GM18951 (cell line): Measurements from ENCODE around the gene BFSP1.

ENCODE experiments used
- POLR2A ChIP-seq: IDR thresholded peaks from 4 replicates; pipeline ENCODE4 v1.6.1; 2011; ENCODE audit warnings: mild to moderate bottlenecking; ENCODE audit not compliant: insufficient read length, insufficient read depth; ENCODE audit errors: extremely low read depth
- in situ Hi-C: fragments of 300-500 bp; cut with MboI; formaldehyde crosslinking; loops from one replicate; pipeline ENCODE4 v1.12.0; 2022; ENCODE audit warnings: low sequenced_read_pairs, mixed read lengths, inconsistent platforms; ENCODE audit not compliant: unreplicated experiment

The BFSP1 gene

DNA sequence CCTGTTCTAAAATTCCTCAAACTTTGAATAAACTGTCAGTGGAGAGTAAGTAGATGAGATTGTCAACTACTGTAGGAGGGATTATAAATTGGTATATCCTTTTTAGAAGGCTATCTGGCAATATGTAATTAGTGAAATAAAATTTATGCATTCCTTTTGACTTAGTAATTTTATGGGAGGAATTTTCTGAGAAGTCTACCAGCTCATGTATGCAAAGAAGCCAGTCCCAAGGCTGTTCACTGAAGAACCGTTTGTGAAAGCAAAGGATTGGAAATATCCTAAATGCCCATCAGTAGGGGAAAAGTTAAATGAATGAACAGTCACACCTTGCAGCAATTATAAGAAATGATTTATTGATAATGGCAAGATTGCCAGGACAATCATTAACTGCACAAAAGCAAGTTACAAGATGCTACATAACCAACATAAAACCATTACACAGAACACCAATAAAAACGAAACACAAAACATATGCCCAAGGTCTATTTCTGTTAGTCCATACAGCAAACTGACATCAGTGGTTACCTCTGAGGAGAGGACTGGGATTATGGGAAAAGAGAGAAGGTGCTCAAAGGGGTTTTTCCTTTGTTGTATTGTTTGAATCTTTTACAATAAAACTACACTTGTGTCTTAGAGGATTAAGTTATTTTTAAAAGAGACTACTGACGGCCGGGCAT, 34.1 kb upstream of the BFSP1 start:
- no peak for TF ChIP-seq POLR2A
- in situ Hi-C loops: no loop called here

DNA sequence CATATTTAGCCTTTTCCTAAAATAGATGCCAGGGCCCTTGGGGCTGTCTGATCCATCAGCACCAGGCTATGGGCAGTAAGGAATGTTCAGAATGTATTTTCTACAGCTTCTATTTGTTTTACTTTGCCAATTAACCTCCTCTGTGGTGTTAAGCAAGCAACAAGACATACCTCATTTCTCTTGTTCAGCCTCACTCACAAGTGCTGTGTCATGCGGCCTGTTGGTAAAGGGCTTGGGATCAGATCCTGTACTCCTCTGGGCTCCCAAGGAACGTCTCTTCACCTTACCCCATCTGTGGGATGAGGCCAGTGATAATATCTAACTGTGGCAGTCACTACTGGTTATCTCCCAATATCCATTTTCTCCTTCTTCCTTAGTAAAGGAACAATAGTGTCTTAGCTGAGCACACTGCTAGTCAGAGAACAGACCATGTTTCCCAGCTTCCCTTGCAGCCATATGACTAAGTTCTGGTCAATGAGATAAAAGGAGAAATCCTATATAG, 31.7 kb upstream of the BFSP1 start:
- in situ Hi-C loops: no loop called here
- no peak for TF ChIP-seq POLR2A

DNA sequence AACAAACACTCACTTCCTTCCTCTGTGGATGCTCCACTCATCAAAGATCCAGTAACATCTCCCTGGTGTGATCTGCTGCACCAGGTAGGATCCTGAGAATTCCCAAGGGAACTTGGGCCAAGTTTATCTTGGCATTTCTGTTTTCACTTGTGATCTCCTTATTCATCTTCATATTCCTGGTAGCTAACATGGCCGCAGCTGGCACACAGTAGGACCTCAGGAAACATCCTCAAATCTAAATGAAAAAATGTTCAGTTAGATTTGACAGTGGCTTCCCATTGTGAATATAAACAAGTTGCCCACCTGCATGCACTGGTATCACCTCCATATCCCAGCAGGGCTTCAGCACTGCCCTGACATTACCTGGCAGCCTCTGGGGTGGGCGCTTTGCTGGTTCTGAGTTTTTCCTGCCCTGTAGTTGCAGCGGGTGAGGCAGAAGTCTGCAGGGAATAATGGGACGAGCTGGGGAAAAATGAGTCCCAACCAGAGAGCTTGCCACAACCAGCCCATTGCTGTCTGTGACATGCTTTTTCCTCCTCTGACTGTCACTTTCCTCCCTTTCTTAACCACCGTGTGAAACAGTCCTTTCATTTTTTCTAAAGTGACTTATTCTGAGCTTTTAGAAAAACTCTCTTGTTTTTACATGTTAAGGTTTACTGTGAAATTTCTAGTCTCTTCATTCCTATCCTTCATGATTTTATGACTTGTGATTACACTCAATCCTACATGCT, 29.3 kb upstream of the BFSP1 start:
- in situ Hi-C loops: no loop called here
- no peak for TF ChIP-seq POLR2A

DNA sequence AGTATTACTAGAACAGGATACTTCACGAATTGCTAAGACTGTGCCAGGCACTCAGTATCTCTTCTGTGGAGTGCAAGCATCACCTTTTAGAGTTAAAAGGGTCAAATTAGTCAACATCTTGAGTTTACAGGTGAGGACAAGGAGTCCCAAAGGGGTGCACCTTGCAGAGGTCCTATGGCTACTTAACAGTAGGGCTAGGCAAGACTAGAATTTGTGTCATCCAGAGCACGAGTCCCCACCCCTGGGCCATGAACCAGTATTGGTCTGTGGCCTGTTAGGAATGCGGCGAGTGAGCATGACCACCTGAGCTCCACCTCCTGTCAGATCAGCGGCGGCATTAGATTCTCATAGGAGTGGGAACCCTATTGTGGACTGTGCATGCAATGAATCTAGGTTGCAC, 28.2 kb upstream of the BFSP1 start:
- in situ Hi-C loops: no loop called here
- TF ChIP-seq POLR2A: no peak

DNA sequence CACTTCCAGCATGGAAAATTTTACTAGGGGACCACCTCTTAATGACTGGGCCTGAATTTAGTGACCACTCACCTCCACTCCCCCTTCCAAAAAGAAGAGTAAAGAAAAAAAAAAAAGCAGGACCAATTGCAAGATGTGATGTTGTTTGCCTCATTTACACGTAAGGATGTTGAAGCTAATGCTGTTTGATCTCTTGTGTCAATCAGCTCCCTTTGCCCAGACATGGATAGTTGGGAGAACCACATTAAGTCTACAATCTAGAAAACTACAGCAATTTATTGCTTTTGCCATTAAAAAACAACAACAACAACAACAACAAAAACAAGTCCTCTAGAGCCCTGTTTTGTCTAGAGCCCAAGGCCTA, 27.7 kb upstream of the BFSP1 start:
- in situ Hi-C loops: no loop called here
- TF ChIP-seq POLR2A: no peak

DNA sequence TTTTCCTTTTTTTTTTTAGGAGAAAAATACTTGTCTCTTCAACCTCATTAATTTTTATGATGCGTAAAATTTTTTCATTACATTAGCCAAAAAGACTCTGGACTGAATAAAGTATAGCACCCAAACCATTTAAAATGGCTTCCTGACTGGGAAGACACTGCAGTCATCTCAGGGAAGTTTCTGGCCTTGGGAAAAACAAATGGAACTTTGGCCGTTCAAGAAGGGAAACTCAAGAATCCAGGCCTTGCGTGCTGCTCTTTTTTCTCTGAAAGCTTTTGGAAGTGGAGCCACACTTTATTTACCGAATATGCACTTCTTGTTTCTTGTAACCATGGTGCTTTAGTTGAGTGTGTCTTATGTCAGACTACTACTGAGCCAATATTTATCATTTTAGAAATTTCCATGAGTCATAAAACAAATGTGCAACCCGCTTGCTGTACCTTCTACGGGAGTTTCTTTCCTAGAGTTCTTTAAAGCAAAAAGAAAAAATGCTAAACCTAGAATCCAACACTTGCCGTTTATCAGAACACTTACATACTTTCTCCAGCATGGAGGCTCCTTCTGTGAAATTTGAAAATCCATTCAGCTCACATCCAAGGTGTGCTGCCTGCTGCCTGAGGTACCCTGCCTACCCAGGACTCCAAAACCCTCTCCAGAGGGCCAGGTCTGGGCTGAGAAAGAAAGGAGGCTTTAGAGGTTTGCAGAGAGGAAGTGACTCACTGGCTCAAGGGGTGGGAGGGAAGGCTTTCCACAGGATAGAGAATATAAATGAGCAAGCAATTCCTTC, 27.2 kb upstream of the BFSP1 start:
- TF ChIP-seq POLR2A: no peak
- in situ Hi-C loops: no loop called here

DNA sequence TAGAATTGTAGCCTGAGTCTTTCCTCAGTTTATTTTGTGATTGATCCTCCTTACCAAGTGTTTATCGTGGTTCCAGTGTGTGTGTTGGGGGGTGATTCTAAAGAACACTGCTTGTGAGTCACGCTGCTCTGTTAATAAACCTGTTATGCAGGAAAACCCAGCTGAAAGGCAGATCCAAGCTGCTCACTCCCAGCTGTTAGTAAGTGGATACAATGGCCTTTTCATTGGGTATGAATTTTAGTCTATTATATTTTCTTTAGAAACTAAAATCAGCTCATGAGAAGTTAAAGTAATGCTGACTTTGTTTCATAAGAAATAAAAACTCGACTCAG, 26.5 kb upstream of the BFSP1 start:
- TF ChIP-seq POLR2A: no peak
- in situ Hi-C loops: no loop called here

DNA sequence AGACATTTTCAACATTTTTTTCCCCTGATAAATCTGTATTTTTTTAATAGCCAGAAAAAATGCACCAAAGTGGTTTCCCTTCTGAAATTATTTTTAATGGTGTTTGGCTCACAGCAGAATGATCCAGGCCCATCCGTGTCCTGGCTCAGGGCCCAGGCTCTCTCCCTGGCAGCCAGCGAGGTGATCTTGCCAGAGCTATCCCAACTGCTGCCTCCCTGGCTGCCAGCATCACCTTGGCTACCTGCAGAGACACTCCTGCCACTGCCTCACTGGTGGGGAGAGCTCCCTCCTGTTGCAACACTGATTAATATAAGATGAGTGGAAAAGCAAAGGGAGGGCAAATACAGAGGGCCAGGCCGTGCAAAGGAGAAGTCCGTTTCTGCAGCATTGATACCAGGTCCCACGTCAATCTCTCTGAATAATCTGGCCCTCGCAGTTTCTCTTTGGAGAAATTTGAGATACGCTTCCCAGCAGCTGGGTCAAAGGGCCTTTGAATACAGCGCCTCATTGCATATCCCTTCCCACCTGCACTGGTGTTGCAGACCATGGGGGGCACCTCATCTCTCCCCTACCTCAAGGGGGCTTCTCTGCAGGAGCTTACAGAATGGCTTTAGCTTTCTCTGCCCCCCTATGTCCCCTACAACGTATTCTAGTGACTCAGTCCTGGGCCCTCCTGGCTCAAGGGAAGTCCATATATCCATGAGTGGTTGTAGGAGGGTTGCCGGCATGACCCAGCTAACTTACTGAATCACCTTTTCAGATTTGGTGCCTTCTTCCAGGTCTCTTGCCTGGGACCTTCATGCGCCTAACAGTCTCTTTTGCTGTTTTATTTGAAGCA, 25.9 kb upstream of the BFSP1 start:
- no peak for TF ChIP-seq POLR2A
- in situ Hi-C loops: no loop called here

DNA sequence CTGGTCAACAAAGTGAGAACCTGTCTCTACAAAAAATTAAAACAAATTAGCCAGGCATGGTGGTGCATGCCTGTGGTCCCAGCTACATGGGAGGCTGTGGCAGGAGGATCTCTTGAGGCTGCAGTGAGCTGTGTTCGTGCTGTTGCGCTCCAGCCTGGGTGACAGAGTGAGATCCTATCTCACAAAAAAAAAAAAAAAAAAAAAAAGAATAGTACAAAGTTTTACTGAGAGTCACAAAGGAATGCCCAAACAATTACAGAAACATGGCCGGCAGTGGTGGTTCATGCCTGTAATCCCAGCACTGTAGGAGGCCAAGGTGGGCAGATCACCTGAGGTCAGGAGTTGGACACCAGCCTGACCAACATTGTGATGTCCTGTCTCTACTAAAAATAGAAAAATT, 23.9 kb upstream of the BFSP1 start:
- no peak for TF ChIP-seq POLR2A
- in situ Hi-C loops: no loop called here

DNA sequence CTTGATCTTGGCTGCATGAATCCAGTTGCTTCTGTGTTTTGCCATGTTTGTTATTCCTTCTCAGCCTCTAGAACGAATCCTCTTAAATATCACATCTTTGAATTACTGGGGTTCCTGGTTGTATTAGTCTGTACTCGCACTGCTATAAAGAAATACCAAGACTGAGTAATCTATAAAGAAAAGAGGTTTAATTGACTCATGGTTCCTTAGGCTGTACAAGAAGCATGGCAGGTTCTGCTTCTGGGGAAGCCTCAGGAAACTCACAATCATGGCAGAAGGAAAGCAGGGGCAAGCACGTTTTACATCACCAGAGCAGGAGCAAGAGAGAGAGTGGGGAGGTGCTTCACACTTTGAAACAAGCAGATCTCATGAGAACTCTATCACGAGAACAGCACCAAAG, 18.0 kb upstream of the BFSP1 start:
- TF ChIP-seq POLR2A: no peak
- in situ Hi-C loops: no loop called here

DNA sequence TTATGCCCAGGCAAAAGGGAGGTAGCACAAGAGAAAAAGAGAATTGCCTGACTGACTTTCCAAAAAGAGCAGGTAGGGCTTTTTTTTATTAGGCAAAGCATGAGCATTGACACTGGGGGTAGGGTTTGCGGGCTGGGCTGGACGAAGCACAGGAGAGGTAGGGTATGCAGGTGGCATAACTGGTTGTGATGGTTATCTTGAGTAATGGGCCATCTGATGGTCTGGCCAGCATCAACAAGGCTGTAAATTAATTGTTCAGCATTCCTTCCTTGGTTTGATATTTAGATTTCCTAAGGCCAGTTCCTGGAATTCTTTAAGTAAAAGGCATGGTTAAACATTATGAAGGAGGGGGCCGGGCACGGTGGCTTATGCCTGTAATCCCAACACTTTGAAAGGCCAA, 13.9 kb upstream of the BFSP1 start:
- in situ Hi-C loops: no loop called here
- TF ChIP-seq POLR2A: no peak

DNA sequence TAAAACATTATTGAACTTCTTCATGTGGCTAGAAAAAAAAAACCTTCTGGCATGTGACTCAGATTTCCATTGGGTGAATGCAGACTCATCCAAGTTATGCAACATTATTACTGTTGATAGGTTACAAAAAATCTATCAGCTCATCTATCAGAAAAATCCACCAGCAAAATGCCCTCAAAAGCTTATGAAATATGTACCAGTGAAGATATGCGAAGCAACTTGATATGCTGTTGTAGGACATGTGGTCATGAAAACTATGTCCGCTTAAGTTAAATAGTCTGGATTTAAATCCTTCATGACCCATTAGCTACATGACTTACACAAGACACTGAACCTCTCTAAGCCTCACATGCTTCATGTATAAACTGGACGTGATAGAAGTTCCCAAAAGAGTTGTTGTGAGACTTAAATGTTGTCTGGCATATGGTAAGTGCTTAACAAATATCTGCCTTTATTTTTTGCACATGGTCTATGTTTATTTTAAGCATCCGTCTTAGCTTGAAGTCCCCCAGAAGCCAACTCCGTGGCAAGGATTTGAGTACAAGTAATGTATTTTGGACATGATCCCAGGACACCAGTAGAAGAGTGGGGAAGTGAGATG, 12.5 kb upstream of the BFSP1 start:
- in situ Hi-C loops: no loop called here
- TF ChIP-seq POLR2A: no peak
